HepG2 (cell line): ENCODE measurements around the gene TEKTIP1. TPM values are rescaled to one million over a fixed set of nuclear protein-coding genes. Genes with fewer than 3 reads are reported as not detected.
"Not testable (repeated sequence)": the region's sequence is repeated elsewhere in the genome, so short reads cannot be mapped to it uniquely, and the experiment has no call there.

Source experiments
- ATAC-seq: fragments of 200-7000 bp; cut with Tn5 transposase; 3 replicates; pipeline ENCODE4 v1.9.1; 2020; ENCODE audit warnings: mild to moderate bottlenecking, moderate library complexity
- BruUV-seq: library from RNA; stranded (reverse); fragments of 400-500 nt; replicated peaks from 2 replicates; lab custom pipeline; 2021; lab: Mats Ljungman, UMichigan
- CTCF ChIA-PET: fragments of 300-600 bp; formaldehyde crosslinking; extraction: SDS; loops from one replicate; lab custom pipeline; 2021; ENCODE audit warnings: low total read pairs, inconsistent platforms, low intra/inter-chr PET ratio; lab: Yijun Ruan, JAX
- POLR2A ChIA-PET: fragments of 350-600 bp; sonication (Branson Sonifier 250); formaldehyde crosslinking; loops from one replicate; lab custom pipeline; 2020; ENCODE audit warnings: antibody characterized with exemption, inconsistent platforms; lab: Yijun Ruan, JAX
- DNase-seq: peaks from one replicate; pipeline ENCODE4 v3.0.0-alpha.2; 2015; ENCODE audit warnings: low spot score
- FAIRE-seq: peaks from 3 replicates; lab custom pipeline; 2011; peaks lifted over from hg19 to GRCh38; lab: Jason Lieb, UNC
- H2AFZ ChIP-seq: one replicate; pipeline ENCODE4 v1.6.1; 2011; ENCODE audit warnings: low read length, inconsistent platforms
- H3K27ac ChIP-seq: fragments of 300-600 bp; 3 replicates; pipeline ENCODE4 v1.8.0; 2011; ENCODE audit warnings: mixed run types, mild to moderate bottlenecking, mixed read lengths, low read length, inconsistent platforms; ENCODE audit not compliant: insufficient read depth; ENCODE audit errors: extremely low read length
- H3K27me3 ChIP-seq, 2 experiments: fragments of 200-600 bp in 1 of 2; 2 replicates in 1 of 2; 3 replicates in 1 of 2; pipeline versions ENCODE4 v1.6.0 to v1.8.0; 2011; ENCODE audit warnings: low read length in 2 of 2, mild to moderate bottlenecking in 2 of 2, moderate library complexity in 2 of 2, inconsistent platforms in 1 of 2; ENCODE audit not compliant: insufficient read depth in 2 of 2, control insufficient read depth in 1 of 2
- H3K36me3 ChIP-seq, 2 experiments: fragments of 200-600 bp in 1 of 2; replicated peaks in 1 of 2; 2 replicates in 1 of 2; 3 replicates in 1 of 2; pipeline versions ENCODE4 v1.5.1 to v1.8.0; 2011; ENCODE audit warnings: low read length in 2 of 2, inconsistent platforms in 1 of 2; ENCODE audit not compliant: insufficient read depth in 2 of 2, control insufficient read depth in 1 of 2
- H3K4me1 ChIP-seq: 2 replicates; pipeline ENCODE4 v1.5.1; 2012; ENCODE audit warnings: low read length, inconsistent platforms; ENCODE audit not compliant: insufficient read depth
- H3K4me2 ChIP-seq: 2 replicates; pipeline ENCODE4 v1.6.0; 2011; ENCODE audit warnings: low read depth, low read length, inconsistent platforms
- H3K4me3 ChIP-seq, 3 experiments: fragments of 200-600 bp in 1 of 3; sonication (generic), shearing (Covaris generic) in 1 of 3; replicated peaks in 1 of 3; 2 replicates each; pipeline ENCODE4 v1.5.1; 2011 to 2016; ENCODE audit warnings: low read length in 3 of 3, inconsistent platforms in 2 of 3, low read depth in 2 of 3, mild to moderate bottlenecking in 2 of 3, control low read depth in 1 of 3, mixed read lengths in 1 of 3; ENCODE audit not compliant: insufficient read depth in 1 of 3
- H3K79me2 ChIP-seq: one replicate; pipeline ENCODE4 v1.6.1; 2011; ENCODE audit warnings: low read length, inconsistent platforms; ENCODE audit not compliant: insufficient read depth
- H3K9ac ChIP-seq: 2 replicates; pipeline ENCODE4 v1.6.0; 2011; ENCODE audit warnings: mild to moderate bottlenecking, low read depth, low read length, inconsistent platforms; ENCODE audit not compliant: insufficient read depth
- H3K9me3 ChIP-seq: 2 replicates; pipeline ENCODE4 v1.5.1; 2012; ENCODE audit warnings: mild to moderate bottlenecking, low read length
- H4K20me1 ChIP-seq: 2 replicates; pipeline ENCODE4 v1.6.0; 2011; ENCODE audit warnings: inconsistent platforms, mild to moderate bottlenecking, low read length, moderate library complexity; ENCODE audit not compliant: insufficient read depth
- MXD1 ChIP-seq: sonication (generic); formaldehyde crosslinking; IDR thresholded peaks from 2 replicates; pipeline ENCODE4 v1.4.0; 2020; ENCODE audit warnings: mild to moderate bottlenecking, missing genetic modification reagents
- ZNF121 ChIP-seq: sonication (generic); formaldehyde crosslinking; IDR thresholded peaks from 2 replicates; pipeline ENCODE4 v1.5.0; 2020; ENCODE audit warnings: mild to moderate bottlenecking, missing genetic modification reagents
- ZNF441 ChIP-seq: sonication (generic); formaldehyde crosslinking; IDR thresholded peaks from 2 replicates; pipeline ENCODE4 v1.7.0; 2021; ENCODE audit warnings: missing genetic modification reagents, borderline replicate concordance
- WGBS: methylation state at CpG from one replicate; pipeline ENCODE4 v1.1.6; 2017; ENCODE audit warnings: low lambda C conversion rate; 5-methylcytosine and 5-hydroxymethylcytosine counted together
- in situ Hi-C: cut with HindIII; loops from 2 replicates; pipeline ENCODE4 v1.10.0; 2017; ENCODE audit warnings: low pct_unique_long_range_greater_than_20kb; ENCODE audit not compliant: extremely low pct_ligation_motif_present
- intact Hi-C: fragments of 100-400 bp; cut with micrococcal nuclease; formaldehyde crosslinking; loops from one replicate; pipeline ENCODE4 v1.10.0; 2022; ENCODE audit not compliant: unreplicated experiment
- polyA plus RNA-seq, 8 experiments: library from polyadenylated mRNA; depleted of rRNA in 3 of 8; stranded (reverse) in 7 of 8; unstranded in 1 of 8; fragments of >200 nt; fragmentation: Illumina TruSeq in 4 of 8; extraction: Trizol in 4 of 8; gene quantifications; 2 replicates each; pipeline versions ENCODE4 v1.2.1 to v1.2.3, GENCODE V29; 2011 to 2016; ENCODE audit warnings: low read depth in 4 of 8, missing spikeins in 1 of 8, mixed read lengths in 1 of 8; ENCODE audit not compliant: insufficient read depth in 1 of 8
- total RNA-seq, 5 experiments: library from RNA; depleted of rRNA; stranded (reverse); fragments of >200 nt; fragmentation: Illumina TruSeq; extraction: Trizol; gene quantifications; 2 replicates each; pipeline ENCODE4 v1.2.3, GENCODE V29; 2016; ENCODE audit warnings: low read depth in 1 of 5

Gene TEKTIP1
- total and polyA plus RNA-seq, 2 of the 13 experiments (the other 11 are each of a cell fraction or from before 2014, with no cell fraction given), result not detected

GRCh38 chr19:3580156-3580934 is 41.4 kb downstream of the TEKTIP1 start (continued):
- no peak for TF ChIP-seq MXD1 (CRISPR knock-in tag)

GRCh38 chr19:3581792-3582191 is 42.8 kb downstream of the TEKTIP1 start:
- H3K79me2 ChIP-seq, H3K36me3 ChIP-seq, H3K9me3 ChIP-seq, BruUV-seq, in situ Hi-C loops, CTCF ChIA-PET, ATAC-seq, H3K27ac ChIP-seq, H4K20me1 ChIP-seq, H3K4me2 ChIP-seq, H3K9ac ChIP-seq, FAIRE-seq, DNase-seq, H3K4me3 ChIP-seq, H2AFZ ChIP-seq, intact Hi-C loops: not testable (repeated sequence)
- H3K27me3 ChIP-seq, result peaks cover 2 to 15% of the 10 kb centered on the region in 2 experiments; a peak in 3 of 5 replicates
- WGBS, result 73% methylated on average over 1 of the region's 4 CpGs
- POLR2A ChIA-PET, result interaction anchor here (0.6 kb wide), 1 partner anchor 314 kb away, joined by 3 read pairs; no protein-coding TSS in a partner anchor
- H3K4me1 ChIP-seq, result peaks cover 14% of the 10 kb centered on the region; the same call in 1 of the 2 replicates

- ATAC-seq, FAIRE-seq, H3K27ac ChIP-seq, CTCF ChIA-PET, H3K79me2 ChIP-seq, intact Hi-C loops, H3K4me2 ChIP-seq, H3K9me3 ChIP-seq, H3K9ac ChIP-seq, POLR2A ChIA-PET, H3K36me3 ChIP-seq, BruUV-seq, H3K4me3 ChIP-seq, in situ Hi-C loops, H4K20me1 ChIP-seq, DNase-seq, H2AFZ ChIP-seq: not testable (repeated sequence)
- TF ChIP-seq ZNF441 (CRISPR knock-in tag), result peak; percentile 92; the same call in 1 of the 2 replicates
- TF ChIP-seq ZNF121 (CRISPR knock-in tag), result peak; percentile 25; the same call in 1 of the 2 replicates
- 52% methylated on average over 15 of the region's 15 CpGs for WGBS
- peaks cover 13% of the 10 kb centered on the region; the same call in 1 of the 2 replicates for H3K4me1 ChIP-seq
- peaks cover 2 to 21% of the 10 kb centered on the region in 2 experiments; a peak in 3 of 5 replicates for H3K27me3 ChIP-seq
These were observed 45.2 kb downstream of the TEKTIP1 start for GRCh38 chr19:3584036-3584802.
